ENCODE results near the gene NTSR1.

DNA sequence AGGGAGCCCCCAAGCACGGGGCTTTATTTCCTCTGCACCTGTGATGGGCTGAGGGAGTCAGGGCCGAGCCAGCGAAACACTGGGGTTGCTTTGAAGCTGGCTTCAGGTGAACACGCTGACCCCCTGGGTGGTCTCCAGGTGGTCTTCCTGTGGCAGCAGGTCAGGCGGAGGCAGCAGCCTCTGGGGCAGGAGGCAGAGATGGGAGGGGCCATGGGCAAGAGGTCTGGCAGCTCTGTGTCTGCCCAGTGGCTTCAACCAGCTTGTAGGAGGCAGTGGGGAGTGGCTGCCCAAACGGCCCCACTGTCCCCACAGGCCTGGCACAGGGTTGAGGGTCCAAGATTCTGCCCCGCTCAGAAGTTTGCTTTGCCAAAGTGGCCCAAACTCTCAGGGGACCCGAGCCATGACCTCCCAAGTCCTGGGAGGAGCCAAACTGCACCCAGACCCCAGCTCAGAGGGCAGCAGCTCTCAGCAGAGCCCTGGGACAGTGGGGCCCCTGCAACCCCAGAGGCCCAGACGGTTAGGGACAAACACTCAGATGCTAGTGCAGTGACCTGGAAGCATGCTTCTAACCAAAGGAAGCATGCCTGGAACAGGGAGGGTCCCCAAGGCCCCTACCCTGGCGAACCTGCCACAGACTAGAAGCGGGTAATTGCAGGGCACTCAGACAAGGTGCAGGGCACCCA lies 15.3 kb downstream of the NTSR1 start:
- no peak for TF ChIP-seq POLR2AphosphoS5 (IDR thresholded peaks at IDR 0.05)
- TF ChIP-seq, protein P1, sequence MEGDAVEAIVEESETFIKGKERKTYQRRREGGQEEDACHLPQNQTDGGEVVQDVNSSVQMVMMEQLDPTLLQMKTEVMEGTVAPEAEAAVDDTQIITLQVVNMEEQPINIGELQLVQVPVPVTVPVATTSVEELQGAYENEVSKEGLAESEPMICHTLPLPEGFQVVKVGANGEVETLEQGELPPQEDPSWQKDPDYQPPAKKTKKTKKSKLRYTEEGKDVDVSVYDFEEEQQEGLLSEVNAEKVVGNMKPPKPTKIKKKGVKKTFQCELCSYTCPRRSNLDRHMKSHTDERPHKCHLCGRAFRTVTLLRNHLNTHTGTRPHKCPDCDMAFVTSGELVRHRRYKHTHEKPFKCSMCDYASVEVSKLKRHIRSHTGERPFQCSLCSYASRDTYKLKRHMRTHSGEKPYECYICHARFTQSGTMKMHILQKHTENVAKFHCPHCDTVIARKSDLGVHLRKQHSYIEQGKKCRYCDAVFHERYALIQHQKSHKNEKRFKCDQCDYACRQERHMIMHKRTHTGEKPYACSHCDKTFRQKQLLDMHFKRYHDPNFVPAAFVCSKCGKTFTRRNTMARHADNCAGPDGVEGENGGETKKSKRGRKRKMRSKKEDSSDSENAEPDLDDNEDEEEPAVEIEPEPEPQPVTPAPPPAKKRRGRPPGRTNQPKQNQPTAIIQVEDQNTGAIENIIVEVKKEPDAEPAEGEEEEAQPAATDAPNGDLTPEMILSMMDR (IDR thresholded peaks at IDR 0.05): no peak
